ENCODE results near the gene CHSY1.

GRCh38 chr15:101254157-101255050, 2.6 kb upstream of the CHSY1 start:
- TF ChIP-seq CTCF (IDR thresholded peaks at IDR 0.05 in 8 of 11, conservative IDR thresholded peaks at IDR 0.05 in 3 of 11) (no peak), POLR2A (IDR thresholded peaks at IDR 0.05) (no peak)
